ENCODE measurements around the gene PTGFRN.
"Not testable (repeated sequence)": the region's sequence is repeated elsewhere in the genome, so short reads cannot be mapped to it uniquely, and the experiment has no call there.

The PTGFRN gene

DNA sequence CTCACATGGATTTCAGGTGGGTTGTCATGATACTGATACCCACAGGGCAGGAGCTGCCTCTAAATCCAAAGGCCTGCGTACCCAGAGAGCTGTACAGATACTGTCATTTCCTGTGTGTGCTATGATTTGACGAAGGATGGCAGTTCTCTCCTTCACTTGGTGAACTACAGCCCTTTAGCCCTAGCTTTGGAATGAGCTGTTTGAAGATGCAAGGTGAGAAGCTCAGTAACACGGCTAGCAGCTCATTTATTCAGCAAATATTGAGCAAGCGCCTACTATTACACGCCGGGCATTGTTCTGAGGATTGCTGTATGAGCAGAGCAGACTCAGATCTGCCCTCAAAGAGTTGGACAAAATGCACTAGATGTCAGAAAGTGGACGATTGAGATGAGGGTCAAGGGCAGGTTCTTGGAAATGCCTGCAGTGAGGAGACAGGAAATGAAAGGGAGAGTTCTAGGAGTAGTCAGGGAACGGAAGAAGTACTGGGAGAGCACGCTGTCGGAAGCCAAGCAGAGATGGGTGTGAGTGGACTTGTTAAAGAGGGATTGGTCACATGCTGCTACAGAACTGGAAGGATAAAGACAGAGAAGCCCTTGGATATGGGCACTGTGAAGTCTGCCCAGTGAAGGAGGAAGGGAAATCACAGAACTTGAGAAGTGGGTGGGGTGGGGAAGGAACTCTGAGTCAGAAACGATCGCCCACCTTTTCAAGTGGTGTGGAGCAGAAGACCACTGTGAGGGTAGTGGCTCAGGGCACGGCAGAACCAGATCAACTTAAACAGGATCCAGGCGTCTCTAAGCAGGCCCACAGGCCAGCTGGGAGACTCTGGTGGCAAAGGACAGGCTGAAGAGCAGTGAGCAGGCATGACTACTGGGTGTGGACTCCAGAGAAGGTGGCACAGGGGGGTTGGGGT, 7.1 kb downstream of the PTGFRN start:
- DNase-seq: no peak

DNA sequence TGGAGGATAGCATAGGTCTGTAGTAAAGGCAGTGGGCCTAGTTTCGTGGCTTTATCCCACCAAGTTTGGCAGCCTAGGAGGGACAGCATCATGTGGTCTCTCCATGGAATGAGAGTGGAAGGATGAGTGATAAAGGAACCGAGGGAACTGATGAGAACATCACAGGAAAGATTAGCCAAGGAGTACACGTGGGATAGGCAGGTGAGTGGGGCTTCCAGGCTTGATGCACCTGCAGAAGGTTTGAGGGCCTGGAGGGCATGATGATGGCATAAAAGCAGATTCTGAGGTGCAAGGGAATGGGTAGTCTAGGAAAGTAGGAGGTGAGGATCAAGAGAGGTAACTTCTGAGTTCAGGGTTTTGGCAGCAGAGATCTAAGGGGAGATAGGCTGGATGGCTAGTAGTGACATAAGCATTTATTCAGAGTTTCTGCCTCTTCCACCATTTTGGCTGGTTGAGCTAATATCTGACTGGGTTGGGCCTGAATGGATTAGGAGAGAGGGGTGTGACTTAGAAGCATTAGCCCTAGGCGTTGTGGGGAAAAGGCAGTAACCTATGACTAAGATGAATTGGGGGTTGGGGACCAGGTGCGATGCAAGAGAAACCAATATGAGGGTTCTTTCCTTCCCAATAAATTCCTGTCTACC, 9.1 kb downstream of the PTGFRN start:
- no peak for DNase-seq

DNA sequence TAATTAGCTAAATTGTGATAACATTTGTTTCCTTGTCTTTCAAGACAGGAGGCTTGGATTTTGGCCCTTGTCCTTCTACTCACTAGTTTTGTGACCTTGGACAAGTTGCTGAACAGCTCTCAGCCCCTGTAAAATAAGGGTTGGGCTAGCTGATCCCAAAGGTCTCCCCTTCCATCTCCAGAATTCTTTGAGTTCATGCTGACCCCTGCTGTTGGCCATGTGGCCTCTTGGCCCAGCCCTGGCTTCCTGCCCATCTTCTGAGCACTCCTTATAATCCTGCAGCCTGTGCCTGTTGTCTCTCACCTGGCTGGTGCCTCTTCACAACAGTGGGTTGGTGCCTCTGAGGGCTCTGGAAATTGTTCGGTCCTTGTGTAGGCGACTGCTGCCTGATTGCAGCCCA, 10.1 kb downstream of the PTGFRN start:
- no peak for DNase-seq

DNA sequence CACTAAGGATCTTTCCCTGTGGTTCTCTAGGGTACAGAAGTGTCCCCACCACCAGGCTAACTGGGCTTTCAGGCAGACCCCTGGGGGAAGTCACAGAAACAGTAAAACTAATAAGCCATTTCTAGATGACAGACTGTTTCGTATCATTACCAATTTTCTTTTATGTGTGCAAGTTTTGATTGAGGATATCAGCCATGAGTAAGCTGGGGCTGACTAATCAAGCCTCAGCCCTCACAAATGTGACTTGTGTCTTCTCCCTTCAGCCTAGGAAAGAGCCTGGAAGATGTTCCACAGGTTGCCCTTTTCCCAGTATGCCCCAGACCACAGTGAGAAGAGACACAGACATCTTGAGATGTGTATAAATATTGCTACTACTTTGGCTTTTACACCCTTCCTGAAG, 10.5 kb downstream of the PTGFRN start:
- DNase-seq: no peak

DNA sequence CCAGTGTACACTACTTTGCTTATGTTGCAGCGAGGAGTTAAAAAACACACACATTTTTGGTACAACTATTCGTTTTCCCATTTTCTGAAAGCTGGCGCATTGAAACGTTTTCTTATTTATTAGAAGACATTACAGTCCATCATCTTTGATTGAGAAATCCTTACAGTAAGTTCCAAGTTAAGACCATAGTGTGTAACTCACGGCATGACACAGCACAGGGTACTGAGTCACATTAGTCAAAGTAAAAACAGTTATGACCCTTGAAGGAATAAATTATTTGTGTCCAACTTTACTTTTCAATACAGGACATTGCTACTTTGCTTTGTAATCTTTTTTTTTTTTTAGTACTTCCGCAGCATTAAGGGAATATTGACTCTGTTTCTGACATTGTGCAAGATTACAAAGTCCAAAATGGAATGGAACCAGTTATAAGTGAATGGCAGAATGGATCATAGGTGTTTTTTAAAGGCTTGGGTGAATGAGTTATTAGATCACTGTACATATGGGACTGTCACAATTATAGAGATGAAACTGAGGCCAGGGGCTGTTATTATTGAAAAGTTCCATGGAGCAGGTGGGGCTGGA, 11.7 kb downstream of the PTGFRN start:
- no peak for DNase-seq

DNA sequence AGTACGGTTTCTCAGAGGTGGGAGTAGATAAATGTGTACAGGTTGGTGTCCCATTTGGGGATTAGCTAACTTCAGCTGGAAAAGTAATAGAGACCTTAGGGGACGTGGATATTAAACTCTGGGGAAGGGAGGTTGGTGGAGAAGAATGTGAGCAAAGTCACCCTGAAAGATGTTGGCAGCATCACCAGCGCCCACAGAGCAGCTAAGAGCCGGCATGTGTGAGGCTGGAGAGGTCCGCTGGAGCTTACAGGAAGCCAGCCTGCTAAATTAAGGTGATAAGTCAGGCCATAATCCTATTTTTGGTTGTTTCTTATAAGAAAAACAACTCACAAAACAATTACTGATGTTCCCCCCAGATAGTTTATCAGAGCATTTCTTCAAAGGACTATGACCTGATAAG, 12.2 kb downstream of the PTGFRN start:
- no peak for DNase-seq

DNA sequence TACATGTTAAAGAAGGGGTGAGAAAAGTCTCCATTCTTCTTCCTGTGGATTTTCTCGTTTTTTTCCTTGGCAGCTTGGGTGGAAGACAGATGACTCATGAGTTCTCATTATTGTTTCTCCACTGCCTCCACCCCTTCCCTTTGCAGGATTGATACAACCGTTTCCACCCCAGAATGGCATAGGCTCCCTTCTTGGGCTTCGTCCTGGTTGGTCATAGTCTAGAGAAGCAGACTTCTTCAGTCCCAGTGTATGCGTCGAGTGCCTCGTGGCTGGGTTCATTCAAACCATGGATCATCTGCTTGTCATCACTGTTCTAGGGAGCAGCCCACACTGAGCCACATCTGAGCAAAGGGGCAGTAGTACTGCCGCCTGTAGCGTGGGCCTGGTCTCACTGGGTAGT, 13.7 kb downstream of the PTGFRN start:
- DNase-seq: no peak

DNA sequence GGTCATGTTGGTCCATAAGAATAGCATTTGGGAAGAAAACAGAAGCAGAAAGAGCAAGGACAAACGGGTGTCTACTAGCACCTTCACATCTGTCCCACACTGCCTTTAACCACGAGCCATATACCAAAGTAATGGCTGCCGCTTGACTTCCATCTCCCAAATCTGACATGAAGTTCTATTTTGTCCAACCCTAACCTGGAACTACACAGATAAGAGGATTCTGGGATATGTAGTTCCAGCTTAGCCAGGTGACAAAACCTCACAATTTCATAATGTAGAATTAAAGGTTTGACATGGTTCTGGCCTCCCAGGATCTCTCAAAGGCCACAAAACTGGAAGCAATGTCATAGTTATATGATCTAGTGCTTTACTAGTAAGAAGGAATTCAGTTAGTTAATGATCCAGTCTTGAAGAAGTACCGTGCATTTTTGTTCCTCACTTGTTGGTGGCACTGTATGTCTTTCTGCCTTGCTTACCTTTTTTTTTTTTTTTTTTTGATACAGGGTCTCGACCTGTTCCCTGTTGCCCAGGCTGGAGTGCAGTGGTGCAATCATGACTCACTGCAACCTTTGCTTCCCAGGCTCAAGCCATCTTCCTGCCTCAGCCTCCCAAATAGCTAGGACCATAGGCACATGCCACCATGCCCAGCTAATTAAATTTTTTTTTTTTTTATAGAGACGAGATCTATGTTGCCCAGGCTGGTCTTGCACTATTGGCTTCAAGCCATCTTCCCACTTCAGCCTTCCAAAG, 17.5 kb downstream of the PTGFRN start:
- DNase-seq: no peak

DNA sequence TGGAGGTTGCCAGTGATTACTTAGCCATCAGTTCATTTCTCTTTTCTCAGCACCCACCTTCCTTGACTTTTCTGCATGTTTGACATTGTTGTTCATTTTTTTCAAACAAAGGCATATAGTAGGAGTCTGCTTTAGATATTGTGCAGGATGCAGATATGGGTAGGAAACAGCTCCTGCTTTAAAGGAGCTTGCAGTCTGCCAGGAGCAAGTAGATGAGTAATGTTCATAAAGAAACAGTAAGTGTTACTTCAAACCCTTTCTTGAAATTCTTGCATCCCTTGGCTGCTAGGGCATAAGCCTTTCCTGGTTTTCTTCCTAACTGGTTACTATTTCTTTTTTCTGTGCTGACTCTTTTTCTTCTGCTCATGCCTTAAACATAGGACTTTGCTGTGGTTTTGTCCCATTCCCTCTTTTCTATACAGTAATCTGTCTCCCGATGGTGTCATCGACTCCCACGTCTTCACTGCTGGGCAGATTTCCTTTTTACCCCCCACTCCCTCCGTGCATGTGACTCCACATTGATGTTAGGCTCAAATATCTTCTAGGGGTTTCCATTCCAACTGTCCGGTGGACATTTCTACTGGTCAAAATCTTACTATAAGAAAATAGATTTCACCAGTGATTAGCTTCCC, 20.4 kb downstream of the PTGFRN start:
- no peak for DNase-seq

- DNase-seq: peak in 1 of 5 experiments; percentile 60
Measured at GRCh38 chr1:116931016-116931918, 21.6 kb downstream of the PTGFRN start.

GRCh38 chr1:116933606-116934515, 24.1 kb downstream of the PTGFRN start:
- DNase-seq: peak in 2 of 5 experiments; percentile 62 to 90

DNA sequence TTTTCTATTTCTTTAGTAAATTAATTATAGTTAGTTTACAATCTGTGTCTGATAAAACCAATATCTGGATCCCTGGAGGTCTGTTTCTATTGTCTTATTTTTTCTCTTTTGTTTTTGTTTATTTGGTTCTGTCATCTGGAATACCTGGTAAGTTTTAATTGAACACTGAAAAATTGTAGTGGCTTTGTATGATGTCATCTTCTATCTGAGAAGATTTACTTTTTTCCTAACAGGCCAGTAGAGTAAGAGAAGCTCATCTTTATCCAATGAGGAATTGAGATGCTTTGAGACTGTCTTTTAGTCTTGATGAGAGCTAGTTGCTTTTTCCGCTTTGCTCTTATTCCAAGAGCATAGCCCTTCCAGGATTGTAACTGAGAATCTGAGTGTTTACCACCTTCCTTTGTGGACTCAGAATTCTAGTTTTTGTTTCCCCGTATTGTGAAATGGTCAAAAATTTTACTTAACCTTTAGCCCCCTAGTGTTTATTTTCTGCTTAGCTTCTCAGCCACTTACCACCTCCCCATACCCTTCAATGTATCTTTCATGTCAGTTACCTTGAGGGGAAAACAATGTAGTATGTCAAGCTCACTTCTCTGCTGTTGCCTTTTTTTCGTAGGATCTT, 25.0 kb downstream of the PTGFRN start:
- DNase-seq: peak in 1 of 5 experiments; percentile 67

DNA sequence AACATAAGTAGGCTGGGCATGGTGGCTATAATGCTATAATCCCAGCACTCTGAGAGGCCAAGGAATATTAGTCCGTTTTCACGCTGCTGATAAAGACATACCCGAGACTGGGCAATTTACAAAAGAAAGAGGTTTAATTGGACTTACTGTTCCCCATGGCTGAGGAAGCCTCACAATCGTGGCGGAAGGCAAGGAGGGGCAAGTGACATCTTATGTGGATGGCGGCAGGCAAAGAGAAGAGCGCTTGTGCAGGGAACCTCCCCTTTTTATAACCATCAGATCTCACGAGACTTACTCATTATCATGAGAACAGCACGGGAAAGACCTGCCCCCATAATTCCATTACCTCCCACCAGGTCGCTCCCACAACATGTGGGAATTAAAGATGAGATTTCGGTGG, 28.5 kb downstream of the PTGFRN start:
- DNase-seq: no peak

GRCh38 chr1:116939780-116940543, 30.2 kb downstream of the PTGFRN start:
- not testable (repeated sequence) for DNase-seq

- no peak for DNase-seq
Measured at GRCh38 chr1:116940814-116941599, 31.3 kb downstream of the PTGFRN start.

GRCh38 chr1:116941670-116942069, 32.0 kb downstream of the PTGFRN start:
- DNase-seq: no peak

GRCh38 chr1:116942344-116942743, 32.6 kb downstream of the PTGFRN start:
- DNase-seq: peak in 1 of 5 experiments; percentile 53

GRCh38 chr1:116943438-116943837, 33.7 kb downstream of the PTGFRN start:
- DNase-seq: no peak

Measured in T-helper 2 cell (primary cell).